NCI-H510A (cell line): ENCODE results near the gene MMS22L.
A peak's percentile ranks its signal among the peaks of the same experiment; 100 is the strongest.

Experiments used
- DNase-seq: peaks from one replicate; lab custom pipeline; 2025; lab: John Stamatoyannopoulos, UW

Gene MMS22L, protein sequence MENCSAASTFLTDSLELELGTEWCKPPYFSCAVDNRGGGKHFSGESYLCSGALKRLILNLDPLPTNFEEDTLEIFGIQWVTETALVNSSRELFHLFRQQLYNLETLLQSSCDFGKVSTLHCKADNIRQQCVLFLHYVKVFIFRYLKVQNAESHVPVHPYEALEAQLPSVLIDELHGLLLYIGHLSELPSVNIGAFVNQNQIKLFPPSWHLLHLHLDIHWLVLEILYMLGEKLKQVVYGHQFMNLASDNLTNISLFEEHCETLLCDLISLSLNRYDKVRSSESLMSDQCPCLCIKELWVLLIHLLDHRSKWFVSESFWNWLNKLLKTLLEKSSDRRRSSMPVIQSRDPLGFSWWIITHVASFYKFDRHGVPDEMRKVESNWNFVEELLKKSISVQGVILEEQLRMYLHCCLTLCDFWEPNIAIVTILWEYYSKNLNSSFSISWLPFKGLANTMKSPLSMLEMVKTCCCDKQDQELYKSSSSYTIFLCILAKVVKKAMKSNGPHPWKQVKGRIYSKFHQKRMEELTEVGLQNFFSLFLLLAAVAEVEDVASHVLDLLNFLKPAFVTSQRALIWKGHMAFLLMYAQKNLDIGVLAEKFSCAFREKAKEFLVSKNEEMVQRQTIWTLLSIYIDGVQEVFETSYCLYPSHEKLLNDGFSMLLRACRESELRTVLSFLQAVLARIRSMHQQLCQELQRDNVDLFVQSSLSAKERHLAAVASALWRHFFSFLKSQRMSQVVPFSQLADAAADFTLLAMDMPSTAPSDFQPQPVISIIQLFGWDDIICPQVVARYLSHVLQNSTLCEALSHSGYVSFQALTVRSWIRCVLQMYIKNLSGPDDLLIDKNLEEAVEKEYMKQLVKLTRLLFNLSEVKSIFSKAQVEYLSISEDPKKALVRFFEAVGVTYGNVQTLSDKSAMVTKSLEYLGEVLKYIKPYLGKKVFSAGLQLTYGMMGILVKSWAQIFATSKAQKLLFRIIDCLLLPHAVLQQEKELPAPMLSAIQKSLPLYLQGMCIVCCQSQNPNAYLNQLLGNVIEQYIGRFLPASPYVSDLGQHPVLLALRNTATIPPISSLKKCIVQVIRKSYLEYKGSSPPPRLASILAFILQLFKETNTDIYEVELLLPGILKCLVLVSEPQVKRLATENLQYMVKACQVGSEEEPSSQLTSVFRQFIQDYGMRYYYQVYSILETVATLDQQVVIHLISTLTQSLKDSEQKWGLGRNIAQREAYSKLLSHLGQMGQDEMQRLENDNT

GRCh38 chr6:97282726-97283617, at the start of gene MMS22L:
Gene MMS22L, minus strand, starts transcription at chr6:97283216. Its CDS starts 739 bp downstream, at chr6:97282477.
- peak; percentile 78 for DNase-seq

GRCh38 chr6:97322811-97323210, 39.8 kb upstream of the MMS22L start:
- DNase-seq, result no peak

DNA sequence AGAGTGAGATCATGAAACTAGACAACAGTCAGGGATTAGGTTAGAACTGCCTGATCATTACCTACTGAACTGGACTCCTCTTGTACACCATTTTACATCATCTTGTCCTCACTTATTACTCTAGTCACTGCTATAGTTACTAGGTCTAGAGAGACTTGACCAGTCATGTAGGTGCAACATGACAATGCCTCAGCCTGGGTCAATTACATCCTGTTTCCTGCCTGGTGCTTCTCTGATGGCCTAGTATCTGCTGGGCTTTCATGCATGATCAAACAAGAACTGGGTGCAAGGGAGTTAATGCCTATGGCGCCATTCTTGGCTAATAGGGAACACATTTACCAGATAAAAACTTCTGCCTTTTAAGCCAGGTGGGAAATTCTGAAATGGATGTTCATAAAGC, 39.2 kb upstream of the MMS22L start:
- DNase-seq, result no peak

DNA sequence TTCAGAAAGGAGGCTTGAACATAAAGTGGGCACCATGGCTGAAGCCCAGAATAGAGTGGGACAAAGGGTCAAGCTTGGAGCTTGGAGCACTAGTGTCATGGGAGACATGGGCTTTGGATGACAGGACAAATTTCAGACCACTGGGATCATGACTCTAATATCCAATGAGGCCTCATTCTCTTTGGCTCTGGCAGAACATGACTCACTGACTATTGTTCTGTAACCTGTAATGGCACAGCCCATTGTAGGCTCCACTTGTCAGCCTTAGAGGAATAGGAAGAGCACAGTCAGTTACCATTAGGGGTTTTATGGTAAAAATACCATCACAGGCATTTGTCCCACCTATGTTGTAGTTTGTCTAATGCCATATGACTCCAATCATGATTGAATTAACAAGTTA, 34.0 kb upstream of the MMS22L start:
- DNase-seq, result no peak

DNA sequence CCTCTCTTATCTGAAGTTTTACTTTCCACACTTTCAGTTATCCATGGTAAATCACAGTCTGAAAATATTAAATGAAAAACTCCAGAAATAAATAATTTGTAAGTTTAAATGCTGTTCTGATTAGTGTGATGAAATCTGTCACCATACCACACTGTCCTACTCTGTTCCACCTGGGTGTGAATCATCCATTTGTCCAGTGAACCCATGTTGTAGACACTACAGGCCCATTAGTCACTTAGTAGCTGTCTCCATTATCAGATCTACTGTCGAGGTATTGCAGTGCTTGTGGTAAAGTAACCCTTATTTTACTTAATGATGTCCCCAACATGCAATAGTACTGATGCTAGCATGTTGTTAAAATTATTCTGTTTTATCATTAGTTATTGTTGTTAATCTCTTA, 29.2 kb upstream of the MMS22L start:
- DNase-seq, result no peak

- DNase-seq, result no peak
These were observed 23.7 kb upstream of the MMS22L start for GRCh38 chr6:97306544-97307320.

DNA sequence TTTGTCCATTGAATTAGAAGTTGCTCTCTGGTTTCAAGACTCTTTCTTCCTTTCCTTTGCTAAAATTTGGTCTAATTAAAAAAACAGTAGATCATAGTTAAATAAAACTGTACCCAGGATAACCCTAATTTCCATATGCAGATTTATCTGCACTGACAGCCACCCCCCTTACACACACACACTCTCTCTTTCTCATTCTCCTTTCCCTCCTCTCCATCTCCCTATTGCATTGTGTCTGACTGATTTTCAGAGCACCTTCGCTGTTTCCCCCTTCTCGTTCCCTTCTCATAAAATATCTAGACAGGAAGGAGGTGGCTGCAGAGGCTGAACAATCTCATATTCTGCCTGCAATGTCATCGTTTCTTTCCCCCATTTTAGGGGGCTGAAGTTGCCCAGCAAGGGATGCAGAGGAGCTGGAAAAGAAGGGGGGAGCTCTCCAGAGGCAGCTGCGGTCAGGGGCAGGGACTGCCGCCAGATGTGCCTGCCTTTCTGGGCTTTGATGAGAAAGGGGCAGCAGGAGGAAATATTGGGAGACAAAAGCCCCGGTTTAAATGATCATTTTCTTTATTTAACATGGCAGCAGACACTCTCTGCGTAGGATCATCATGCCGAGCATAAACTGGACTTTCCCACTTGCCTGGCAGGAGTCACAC, 22.5 kb upstream of the MMS22L start:
- DNase-seq, result no peak

DNA sequence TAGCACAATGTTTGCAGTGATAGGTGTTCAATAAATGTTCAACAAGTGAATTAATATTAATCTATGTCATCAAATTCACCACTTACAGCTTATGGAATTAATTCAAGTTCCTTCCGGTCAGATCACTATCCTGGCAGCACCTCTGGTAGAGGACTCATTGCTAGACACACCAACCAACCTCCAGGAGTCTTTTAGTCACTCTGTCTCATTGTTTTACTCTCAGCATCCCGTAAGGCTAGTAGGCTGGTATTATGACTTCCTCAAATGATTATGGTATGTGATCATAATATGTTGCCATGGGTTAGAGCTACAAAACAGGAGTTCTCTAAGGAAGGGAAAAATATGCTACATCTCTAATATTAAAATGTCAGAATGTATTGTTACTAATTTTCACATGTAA, 21.7 kb upstream of the MMS22L start:
- no peak for DNase-seq

DNA sequence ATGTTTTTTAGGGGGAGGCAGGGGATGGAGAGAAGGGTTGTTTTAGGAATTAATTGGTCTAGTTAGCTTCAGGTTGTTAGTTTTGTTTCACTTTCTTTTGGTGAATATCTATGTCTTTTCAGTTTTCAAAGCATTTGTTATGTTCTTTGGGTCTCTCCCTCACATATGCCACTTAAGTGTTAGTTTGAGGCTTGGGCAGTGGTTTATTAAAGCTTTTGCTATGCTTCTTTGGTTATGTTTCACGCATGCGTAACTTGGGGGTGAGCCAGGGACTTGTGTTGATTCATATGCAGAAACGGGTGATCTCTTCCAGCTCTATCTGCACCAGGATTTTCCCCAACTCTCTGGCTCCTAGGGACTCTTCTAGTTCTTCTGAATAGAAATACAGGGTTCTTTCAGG, 11.4 kb upstream of the MMS22L start:
- no peak for DNase-seq

DNA sequence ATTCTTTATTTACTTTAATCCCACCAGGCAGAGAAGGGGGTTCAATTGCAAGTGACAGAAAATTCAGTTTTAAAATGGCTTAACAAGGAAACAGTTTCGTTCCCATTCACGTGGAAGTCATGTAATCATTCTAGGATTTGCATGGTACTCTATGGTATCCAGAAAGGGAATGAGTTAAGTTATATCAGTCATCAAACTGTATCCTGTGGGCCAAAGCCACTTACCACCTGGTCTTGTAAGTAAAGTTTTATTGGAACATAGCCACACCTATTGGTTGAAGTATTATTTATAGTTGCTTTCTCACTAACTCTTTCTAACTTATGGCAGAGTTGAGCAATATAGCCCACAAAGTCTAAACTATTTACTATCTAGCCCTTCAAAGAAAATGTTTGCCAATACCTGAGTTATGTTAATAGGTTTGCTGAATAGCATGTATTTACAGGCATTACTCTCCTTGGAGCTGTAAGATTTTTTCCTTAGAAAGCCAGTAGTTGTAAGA, 10.2 kb upstream of the MMS22L start:
- no peak for DNase-seq

DNA sequence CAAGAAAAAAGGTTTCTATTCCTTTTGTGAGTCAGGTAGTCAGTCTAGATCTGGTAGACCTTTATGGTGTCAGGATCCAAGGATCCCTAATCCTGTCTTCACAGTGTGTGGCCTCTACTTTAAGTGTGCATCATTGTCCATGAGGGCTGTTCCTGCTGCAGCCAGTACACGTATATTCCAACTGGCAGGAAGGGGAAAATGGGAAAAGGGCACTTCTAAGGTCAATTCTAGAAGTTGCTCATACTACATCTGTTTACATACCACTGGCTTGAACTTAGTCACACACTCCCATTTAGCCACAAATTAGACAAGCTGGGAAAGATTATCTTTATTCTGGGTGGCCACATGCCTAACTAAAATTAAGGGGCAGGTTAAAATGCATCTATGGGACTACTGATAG, 9.7 kb upstream of the MMS22L start:
- no peak for DNase-seq

- DNase-seq, result no peak
These were observed 8.9 kb upstream of the MMS22L start for GRCh38 chr6:97291896-97292295.

DNA sequence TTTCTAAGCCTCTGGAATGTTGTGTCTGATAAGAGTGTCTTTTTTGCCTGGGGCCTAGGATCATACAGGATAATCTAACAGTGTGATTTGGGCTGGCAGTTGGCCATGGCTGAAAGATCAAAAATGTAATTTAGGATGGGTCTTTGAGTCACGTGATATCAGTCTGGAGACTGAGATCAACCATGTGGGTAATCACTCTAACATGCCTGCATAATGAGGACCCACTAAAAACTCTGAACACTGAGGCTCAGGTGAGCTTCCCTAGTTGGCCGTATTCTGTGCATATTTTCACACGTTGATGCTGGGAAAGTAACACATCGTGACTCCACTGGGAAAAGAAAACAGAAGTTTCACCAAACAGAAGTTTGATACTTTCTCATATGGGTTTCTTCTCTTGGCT, 6.3 kb upstream of the MMS22L start:
- no peak for DNase-seq

DNA sequence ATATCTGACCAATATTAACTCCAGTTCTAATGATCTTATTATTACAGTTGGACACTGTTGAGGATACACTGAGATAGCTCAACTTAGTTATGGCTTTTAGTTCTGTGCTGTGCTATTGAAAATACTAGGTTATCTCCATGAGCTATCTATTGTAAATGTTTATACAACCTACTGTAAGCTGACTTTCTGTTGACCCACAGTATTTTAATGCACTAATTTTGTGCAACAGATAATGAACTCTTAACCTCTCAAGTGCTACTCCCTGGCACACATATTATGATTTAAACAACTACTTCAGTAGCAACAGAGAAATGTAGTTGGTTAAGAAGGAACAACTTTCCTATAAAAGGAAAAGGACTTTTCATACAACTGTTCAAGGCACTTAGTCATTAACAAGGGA, 5.2 kb upstream of the MMS22L start:
- DNase-seq, result no peak

GRCh38 chr6:97282238-97282725, 734 bp downstream of the MMS22L start:
- no peak for DNase-seq

DNA sequence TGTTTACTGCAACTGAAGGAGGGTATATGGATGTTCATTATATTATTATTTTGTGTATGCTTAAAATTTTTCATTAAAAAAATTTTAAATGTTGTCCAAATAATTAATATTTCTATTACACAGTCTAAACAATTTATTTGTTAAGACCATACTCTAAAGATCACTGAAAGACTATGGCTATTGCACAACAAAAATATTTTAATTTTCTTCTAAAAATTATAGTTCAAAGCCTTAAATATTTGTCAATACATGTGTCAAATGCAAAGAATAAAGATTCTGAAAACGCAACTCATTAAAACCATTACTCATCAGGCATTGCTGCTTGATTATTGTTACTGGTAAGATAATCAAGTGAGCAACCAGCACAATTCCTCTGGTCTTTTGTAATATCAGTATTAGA, 2.2 kb downstream of the MMS22L start:
- no peak for DNase-seq

GRCh38 chr6:97275804-97276203, 7.2 kb downstream of the MMS22L start:
- no peak for DNase-seq

GRCh38 chr6:97269821-97270220, 13.2 kb downstream of the MMS22L start:
- DNase-seq, result no peak

DNA sequence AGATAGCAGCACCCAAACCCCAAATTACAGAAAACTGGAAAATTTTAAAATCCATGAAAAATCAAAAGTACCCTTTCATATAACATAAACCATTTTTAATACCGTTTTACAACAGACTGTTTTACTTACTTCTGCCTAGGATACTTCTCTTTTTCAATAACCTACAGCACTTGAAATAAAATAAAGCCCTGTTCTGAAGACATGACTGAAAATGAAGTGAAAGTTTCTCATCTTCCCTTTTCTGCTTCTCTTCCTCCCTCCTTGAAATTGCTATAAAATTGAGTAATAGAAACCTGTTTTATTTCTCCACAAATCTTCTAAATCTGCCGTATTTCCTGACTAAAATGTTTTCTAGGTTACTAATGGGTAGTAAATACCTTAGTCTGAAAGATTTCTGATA, 20.3 kb downstream of the MMS22L start:
- no peak for DNase-seq

GRCh38 chr6:97246842-97247241, 36.2 kb downstream of the MMS22L start:
- DNase-seq, result no peak
